Stimulated activated naive CD4-positive, alpha-beta T cell treated with Interleukin-2 at 50 U/mL for 16 hours (primary cell): ENCODE measurements around the gene HEPACAM2.

Source experiments
- DNase-seq: peaks from one replicate; lab custom pipeline; 2025; lab: John Stamatoyannopoulos, UW

The HEPACAM2 gene

GRCh38 chr7:93226310-93226709, at the start of gene HEPACAM2:
Gene HEPACAM2 (minus strand): TSS chr7:93226469.
- no peak for DNase-seq

- DNase-seq: no peak
These were observed 39.0 kb upstream of the HEPACAM2 start for GRCh38 chr7:93265220-93265619.

- no peak for DNase-seq
These were observed 36.3 kb upstream of the HEPACAM2 start for GRCh38 chr7:93262535-93262934.

- no peak for DNase-seq
These were observed 32.4 kb upstream of the HEPACAM2 start for GRCh38 chr7:93258661-93259060.

DNA sequence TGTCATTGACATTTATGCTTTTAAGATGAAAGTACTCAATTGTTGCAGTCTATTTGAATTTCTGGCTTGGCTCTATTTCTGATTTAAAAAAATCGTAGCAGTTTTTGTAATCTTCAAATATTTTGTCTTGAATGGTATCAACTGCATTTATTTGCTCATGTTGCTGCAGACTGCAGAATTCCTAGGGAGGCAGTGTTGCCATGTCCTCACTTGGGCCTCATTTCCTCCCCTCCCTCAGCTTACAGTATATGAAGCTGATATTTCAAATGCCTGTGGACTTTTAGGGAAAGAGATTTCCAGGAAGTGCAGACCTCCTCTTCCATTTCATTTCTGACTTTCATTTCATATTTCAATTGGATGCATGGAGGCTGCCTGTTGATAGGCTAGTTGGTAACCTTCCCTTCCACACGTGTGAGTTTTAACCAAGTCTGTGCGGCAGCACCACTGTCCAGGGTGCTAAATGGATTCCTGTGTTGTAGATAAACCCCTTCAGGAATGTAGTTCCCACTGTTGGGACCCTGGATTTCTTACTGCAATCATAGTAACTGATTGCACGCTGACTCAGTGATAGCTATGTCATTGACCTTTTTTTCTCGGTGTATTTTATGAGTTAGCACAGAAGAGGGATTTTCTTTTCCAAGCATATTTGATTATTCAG, 23.4 kb upstream of the HEPACAM2 start:
- no peak for DNase-seq

DNA sequence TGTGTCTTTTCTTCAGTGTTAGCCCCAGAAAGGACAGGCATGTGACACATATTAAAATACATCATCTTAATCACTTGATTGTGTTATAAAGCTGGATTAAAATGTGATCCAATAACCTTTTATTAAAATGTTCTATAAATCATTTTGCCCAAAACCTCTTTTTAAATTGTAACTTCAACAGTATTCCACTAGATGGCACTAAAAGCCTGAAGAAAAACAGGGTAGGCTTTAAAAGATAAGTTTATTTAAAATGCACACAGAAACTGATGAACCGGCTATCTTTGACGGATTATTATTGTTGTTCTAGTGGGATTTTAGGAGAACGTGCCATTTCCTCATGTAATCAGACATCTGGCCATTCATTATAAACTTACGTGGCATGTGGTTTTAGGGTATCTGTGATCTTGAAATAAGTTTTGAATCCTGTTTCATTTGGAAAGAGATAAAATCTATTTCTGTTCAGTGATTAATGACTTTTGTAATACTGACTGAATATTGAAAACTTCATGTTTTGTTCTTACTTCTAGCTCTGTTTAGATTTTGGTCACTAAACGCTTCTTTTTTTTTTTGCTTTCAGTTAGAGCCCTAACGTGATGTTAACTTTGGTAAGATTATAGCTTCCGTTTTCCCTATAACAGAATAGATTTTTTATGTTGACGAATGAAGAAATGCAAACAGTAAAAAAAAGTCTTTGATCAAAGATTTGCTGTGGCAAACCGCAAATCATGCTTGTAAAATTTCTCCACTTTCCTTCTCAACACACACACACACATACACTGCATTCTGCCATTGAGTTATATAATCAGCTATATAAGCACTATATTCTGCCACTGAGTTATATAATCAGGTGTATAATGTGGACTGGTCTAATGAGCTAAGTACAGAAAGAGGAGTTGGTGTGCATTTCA, 19.5 kb upstream of the HEPACAM2 start:
- no peak for DNase-seq

- DNase-seq: no peak
These were observed 15.8 kb upstream of the HEPACAM2 start for GRCh38 chr7:93242106-93242505.

DNA sequence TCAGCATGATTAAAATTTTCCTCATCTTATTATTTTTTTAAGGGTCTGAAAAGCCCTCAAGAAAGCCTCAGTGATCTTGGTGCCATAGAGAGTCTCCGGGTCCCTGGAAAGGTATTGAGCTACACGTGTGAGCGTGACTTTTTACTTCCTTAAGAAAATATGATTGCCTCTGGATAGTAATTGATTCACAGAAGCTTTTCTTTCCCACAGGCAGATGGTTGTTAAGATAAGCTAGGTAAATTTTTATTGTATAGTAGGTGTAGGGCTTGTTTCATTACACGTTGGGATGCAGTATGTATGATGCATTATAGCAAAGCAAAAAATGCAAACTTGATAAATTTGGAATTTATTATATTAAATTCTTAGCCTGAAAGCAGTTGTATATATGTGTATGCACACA, 13.6 kb upstream of the HEPACAM2 start:
- DNase-seq: no peak

GRCh38 chr7:93238748-93239147, 12.5 kb upstream of the HEPACAM2 start:
- no peak for DNase-seq

DNA sequence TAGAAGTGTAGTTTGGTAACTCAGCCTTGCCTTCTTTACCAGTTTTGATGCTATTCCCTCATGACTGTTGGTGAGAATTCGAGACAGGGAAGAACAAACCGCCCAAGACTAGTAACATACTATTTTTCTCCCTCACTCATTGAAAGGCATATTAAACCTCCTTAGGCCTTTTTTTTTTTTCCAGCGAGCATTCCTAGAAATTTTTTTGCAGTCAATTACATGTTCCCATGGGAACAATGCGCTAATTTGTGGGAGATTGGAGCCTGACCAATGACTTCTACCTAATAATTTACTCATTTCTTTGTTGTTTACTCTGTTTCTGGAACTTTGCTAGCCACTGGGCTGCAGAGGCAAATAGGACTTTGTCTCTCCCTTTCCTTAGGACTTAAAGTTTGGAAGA, 11.9 kb upstream of the HEPACAM2 start:
- no peak for DNase-seq

- DNase-seq: no peak
These were observed 9.3 kb upstream of the HEPACAM2 start for GRCh38 chr7:93235541-93235940.

DNA sequence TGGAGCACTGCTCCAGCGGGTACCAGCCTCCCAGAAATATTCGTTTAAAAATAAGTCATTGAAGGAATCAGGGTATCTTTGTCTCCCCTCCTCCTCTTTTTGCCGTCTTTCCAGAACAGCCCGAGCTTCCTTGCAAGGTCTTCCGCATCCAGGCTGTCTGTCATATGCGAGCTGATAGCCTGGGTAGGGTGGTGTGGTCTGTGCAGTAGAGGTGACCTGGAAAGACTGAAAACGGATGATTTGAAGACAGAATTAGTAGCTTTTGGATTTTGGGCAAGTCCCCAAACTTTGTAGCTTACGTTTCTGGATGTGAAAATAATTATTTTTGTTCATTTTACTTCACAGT, 6.4 kb upstream of the HEPACAM2 start:
- no peak for DNase-seq

DNA sequence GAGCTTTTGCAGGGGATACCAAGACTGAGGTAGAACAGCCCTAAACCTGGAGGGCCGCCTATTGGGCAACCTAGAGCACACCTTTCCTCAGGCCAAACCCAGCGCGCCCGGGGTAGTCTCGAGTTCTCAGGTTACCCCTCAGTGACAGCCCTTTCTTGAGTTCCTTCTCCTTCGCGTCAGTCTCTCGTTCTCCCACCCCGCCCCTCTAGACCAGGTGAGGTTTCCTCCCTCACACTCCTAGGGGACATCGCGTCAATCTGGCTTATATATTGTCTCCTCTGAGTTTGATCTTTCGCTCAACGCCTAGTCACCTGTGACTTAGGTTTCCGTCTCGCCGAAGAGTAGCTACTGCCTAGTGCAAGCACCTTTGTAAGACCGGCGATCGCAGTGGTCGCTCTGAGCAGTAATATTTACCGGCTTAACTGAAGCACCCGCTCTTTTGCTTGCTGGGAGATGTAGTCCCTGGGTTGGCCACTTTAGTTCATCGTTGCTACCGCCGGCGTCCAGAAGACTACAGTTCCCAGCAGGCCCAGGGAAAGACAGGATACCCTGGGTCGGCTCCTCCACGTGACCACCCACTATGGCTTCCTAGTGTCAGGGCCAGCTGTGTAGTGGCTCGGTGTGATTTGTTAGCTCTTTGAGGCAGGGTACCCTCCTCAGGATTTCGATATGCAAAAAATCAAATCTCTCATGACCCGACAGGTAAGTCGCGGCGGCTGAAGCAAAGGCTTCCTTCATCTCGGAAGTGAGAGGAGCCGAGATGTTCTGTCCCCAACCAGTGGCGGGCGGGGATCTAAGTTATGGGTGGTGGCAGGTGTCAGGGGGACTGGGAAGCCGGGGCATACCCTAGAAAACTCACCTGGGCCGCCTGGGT, 5.8 kb upstream of the HEPACAM2 start, which contains the start of gene VPS50:
Gene VPS50 (plus strand): TSS at position 568 of the 874 bp plus-strand sequence. CDS start 102 bp downstream, at position 670.
- peak; percentile 90 for DNase-seq

GRCh38 chr7:93231259-93231658, 5.0 kb upstream of the HEPACAM2 start:
- no peak for DNase-seq

DNA sequence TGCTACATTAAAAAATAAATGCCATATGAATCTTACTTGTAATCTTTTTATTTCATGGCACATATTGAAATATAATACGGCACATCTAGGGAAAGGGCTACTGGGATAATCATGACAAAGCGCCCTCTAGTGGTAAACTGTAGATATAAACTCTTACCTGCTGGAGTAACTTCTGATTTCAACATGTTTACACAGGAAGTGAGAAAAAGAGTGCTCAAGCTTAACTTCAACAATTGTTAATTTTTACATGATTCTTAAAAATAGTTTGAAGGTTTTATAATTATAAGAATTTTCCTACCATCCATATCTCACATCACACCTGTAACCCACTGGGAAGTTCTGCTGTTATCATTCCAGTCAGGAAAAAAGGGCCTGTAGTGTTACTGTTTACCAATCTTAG, 2.0 kb upstream of the HEPACAM2 start:
- no peak for DNase-seq

GRCh38 chr7:93219868-93220267, 6.4 kb downstream of the HEPACAM2 start:
- DNase-seq: no peak

GRCh38 chr7:93218997-93219827, 7.1 kb downstream of the HEPACAM2 start:
- no peak for DNase-seq

- no peak for DNase-seq
These were observed 13.4 kb downstream of the HEPACAM2 start for GRCh38 chr7:93212881-93213280.

GRCh38 chr7:93211228-93211818, 14.9 kb downstream of the HEPACAM2 start:
- no peak for DNase-seq

DNA sequence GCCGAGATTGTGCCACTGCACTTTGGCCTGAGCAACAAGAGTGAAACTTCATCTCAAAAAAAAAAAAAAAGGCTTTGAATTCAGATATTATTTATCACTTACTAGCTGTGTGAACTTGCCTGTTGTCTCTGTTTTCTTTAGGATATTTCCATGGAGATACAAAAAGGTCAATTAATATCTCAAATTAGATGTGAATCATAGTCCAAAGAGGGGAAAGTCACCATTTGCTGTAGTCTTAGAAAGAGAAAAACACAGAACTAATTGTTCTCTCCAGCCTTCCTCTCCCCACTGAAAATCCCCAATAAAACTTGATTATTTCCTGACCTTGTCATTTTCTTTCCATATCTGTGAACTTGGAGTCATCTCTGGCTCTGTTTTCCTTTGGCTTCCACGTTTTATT, 21.2 kb downstream of the HEPACAM2 start:
- DNase-seq: no peak

GRCh38 chr7:93203496-93203895, 22.8 kb downstream of the HEPACAM2 start:
- no peak for DNase-seq
